NCI-H2227 treated with DMSO at 0.1 percent for 48 hours (cell line): ENCODE results near the gene B2M.
"Not testable (repeated sequence)": the region's sequence is repeated elsewhere in the genome, so short reads cannot be mapped to it uniquely, and the experiment has no call there.

Experiments used
- DNase-seq: peaks from one replicate; lab custom pipeline; 2025; lab: John Stamatoyannopoulos, UW

The B2M gene

DNA sequence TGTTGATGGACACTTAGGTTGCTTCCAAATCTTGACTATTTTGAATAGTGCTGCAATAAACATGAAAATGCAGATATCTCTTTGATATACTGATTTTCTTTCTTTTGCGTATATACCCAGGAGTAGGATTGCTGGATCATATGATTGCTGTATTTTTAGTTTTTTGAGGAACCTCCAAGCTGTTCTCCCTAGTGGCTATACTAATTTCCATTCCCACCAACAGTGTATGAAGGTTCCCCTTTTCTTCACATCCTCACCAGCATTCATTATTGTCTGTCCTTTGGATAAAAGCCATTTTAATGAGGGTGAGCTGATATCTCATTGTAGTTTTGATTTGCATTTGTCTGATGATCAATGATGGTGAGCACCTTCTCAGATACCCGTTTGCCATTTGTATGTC is 12.7 kb upstream of the B2M start:
- no peak for DNase-seq

- not testable (repeated sequence) for DNase-seq
Measured at GRCh38 chr15:44700676-44701075, 10.6 kb upstream of the B2M start.

- no peak for DNase-seq
Measured at GRCh38 chr15:44705986-44706385, 5.3 kb upstream of the B2M start.

DNA sequence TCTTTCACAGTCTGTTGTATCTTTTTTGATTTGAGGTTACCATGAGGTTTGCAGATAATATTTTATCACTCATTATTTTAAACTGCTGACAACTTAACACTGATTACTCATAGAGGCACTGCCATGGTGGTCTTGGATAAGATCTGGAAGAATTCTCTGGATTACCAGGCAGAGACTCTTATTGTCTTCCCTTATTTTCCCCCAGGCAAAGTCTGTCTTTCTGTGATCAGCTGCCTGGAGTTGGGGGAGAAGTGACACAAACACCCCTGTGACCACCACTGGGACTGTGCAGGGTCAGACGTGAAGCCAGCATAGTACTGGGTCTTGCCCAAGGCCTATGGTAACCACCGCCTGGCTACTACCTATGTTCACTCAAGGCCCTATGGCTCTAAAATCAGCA is 4.9 kb upstream of the B2M start:
- DNase-seq: no peak

DNA sequence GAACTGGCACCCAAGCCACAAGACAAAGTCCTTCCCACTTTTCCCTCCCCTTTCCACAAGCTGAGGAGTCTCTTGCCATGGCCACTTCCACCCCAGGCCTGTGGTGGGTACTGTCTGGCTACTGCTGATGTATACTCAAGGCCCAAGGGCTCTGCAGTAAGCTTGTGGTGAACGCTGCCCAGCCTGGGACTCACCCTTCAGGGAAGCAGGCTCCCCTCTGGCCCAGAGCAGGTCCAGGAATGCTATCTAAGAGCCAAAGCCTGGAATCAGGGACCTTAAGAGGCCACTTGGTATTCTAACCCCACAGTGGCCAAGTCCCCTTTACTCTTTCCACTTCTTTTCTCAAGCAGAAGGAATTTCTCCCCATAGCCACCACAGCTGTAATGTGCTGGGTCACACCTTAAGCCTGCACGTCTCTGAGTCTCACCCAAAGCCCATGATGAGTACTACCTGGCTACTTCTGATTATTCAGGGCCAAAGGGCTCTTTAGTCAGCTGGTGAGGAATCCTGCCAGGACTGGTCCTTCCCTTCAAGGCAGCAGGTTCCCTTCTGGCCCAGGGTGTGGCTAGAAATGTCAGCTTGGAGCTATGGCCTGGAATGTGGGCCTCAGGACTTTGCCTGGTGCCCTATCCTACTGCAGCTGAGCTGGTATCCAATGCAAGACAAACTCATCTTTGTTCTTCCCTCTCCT is 4.2 kb upstream of the B2M start:
- no peak for DNase-seq

- DNase-seq: no peak
Measured at GRCh38 chr15:44710236-44711095, 851 bp upstream of the B2M start.

DNA sequence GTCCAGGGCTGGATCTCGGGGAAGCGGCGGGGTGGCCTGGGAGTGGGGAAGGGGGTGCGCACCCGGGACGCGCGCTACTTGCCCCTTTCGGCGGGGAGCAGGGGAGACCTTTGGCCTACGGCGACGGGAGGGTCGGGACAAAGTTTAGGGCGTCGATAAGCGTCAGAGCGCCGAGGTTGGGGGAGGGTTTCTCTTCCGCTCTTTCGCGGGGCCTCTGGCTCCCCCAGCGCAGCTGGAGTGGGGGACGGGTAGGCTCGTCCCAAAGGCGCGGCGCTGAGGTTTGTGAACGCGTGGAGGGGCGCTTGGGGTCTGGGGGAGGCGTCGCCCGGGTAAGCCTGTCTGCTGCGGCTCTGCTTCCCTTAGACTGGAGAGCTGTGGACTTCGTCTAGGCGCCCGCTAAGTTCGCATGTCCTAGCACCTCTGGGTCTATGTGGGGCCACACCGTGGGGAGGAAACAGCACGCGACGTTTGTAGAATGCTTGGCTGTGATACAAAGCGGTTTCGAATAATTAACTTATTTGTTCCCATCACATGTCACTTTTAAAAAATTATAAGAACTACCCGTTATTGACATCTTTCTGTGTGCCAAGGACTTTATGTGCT is 527 bp downstream of the B2M start:
- DNase-seq: no peak

GRCh38 chr15:44712346-44713005 is 1.2 kb downstream of the B2M start:
- peak; percentile 35 for DNase-seq

GRCh38 chr15:44713006-44713966 is 2.0 kb downstream of the B2M start:
- DNase-seq: peak; percentile 35

DNA sequence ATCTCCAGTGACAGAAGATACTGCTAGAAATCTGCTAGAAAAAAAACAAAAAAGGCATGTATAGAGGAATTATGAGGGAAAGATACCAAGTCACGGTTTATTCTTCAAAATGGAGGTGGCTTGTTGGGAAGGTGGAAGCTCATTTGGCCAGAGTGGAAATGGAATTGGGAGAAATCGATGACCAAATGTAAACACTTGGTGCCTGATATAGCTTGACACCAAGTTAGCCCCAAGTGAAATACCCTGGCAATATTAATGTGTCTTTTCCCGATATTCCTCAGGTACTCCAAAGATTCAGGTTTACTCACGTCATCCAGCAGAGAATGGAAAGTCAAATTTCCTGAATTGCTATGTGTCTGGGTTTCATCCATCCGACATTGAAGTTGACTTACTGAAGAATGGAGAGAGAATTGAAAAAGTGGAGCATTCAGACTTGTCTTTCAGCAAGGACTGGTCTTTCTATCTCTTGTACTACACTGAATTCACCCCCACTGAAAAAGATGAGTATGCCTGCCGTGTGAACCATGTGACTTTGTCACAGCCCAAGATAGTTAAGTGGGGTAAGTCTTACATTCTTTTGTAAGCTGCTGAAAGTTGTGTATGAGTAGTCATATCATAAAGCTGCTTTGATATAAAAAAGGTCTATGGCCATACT is 4.0 kb downstream of the B2M start:
- DNase-seq: no peak

GRCh38 chr15:44715797-44716334 is 4.5 kb downstream of the B2M start:
- DNase-seq: no peak

DNA sequence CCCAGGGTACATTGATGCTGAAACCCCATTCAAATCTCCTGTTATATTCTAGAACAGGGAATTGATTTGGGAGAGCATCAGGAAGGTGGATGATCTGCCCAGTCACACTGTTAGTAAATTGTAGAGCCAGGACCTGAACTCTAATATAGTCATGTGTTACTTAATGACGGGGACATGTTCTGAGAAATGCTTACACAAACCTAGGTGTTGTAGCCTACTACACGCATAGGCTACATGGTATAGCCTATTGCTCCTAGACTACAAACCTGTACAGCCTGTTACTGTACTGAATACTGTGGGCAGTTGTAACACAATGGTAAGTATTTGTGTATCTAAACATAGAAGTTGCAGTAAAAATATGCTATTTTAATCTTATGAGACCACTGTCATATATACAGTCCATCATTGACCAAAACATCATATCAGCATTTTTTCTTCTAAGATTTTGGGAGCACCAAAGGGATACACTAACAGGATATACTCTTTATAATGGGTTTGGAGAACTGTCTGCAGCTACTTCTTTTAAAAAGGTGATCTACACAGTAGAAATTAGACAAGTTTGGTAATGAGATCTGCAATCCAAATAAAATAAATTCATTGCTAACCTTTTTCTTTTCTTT is 5.8 kb downstream of the B2M start:
- DNase-seq: no peak

- no peak for DNase-seq
Measured at GRCh38 chr15:44718180-44718926, 7.0 kb downstream of the B2M start.

DNA sequence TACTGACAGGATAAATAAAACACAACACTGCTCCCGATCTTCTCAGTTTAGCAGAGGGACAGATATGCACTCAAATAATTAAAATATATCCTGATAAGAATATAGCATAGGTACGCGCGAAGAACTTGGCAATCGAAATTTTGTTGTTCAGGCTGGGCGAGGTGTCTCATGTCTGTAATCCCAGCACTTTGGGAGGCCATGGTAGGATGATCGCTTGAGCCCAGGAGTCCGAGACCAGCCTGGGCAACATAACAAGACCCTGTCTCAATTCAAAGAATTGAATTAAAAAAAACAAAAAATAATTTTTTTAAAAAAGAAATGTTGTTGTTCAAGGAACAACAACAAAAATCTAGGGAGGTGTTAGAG is 7.6 kb downstream of the B2M start:
- no peak for DNase-seq

DNA sequence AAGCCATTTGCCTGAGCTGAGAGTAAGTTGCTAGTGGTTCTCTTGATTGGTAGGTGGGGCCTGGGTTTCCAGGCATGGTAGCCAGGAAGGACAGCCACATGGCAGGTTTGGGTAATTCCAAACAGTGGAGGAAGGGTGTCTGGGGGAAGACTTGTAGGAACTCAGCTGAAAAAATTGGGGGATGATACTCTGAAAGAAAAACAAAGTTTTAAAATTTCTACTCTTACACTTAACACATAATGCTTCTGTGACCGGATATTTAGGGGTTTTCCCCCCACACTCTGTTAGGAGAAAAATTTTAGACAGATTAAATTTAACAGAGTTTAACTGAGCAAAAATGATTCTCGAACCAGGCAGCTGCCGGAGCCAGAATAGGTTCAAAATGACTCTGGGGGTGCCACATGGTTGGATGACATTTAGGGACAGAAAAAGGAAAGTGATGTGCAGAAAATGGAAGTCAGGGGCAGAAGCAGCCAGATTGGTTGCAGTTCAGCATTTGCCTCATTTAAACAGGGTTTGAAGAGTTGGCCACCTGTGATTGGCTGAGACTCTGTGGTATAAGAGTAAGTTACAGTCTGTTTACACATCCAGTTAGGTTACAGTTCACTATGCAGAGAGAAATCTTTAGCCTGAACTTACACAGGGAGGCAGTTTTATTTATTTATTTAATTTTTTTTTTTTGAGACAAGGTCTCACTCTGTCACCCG is 8.1 kb downstream of the B2M start:
- no peak for DNase-seq

GRCh38 chr15:44720000-44720435 is 8.7 kb downstream of the B2M start:
- not testable (repeated sequence) for DNase-seq

DNA sequence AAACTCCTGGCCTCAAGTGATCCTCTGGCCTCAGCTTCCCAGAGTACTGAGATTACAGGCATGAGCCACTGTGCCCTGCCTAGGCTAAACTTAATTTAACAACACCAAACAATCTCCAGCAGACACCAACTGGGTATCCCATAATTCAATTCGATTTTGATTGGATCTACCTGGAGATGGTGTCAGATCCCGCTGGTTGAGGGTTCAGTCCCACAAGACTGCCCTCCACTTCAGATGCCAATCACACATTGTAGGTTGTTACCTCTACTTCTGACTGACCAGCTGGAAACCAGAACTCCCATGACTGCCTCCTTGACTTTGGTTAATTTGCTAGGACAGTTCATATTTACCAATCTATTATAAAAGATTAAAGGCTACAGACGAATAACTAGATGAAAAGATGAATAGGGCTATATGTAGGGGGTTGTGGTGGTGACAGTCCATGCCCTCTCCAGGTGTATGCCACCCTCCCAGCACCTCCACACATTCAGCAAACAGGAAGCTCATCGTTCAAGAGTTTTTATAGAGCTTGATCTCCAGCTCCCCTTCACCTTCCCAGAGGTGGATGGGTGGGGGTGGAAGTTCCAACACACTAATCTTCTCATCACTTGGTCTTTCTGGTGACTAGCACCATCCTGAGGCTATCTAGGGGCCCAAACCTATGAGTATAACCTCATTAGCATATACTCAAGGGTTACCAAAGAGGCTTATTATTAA is 9.3 kb downstream of the B2M start:
- DNase-seq: no peak

DNA sequence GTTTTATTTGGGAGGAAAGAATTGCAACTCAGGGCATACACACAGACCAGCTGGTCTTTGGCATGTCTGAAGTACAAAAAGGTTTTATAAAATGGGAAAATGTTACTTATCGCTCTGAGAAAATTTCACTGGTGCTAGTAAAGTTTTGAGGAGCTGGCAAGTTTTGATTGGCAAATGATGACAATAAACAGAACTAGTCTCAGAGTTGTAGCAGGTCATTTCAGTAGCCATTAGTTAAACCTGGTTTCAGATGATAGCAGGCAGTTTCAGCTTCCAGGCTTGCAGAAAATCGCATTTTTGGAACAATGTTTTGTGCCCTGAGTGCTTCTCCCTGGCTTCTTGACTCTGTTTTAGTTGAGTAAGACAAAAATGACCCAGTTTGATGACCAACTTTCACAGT is 10.7 kb downstream of the B2M start:
- no peak for DNase-seq
